Trophoblast cell (in vitro differentiated cells and primary cell): Measurements from ENCODE around the gene MBOAT1.
"Not testable (repeated sequence)": the region's sequence is repeated elsewhere in the genome, so short reads cannot be mapped to it uniquely, and the experiment has no call there.

Source experiments
- DNase-seq, 2 donors: peaks; one replicate each; pipeline ENCODE4 v3.0.0-alpha.2; 2016
- H2AFZ ChIP-seq: 2 replicates; pipeline ENCODE4 v1.6.1; 2013; ENCODE audit warnings: low read length, moderate library complexity, mild to moderate bottlenecking; ENCODE audit not compliant: insufficient read depth, poor library complexity
- H2AK5ac ChIP-seq: 2 replicates; pipeline ENCODE4 v1.6.1; 2013; ENCODE audit warnings: mild to moderate bottlenecking, low read length
- H2BK120ac ChIP-seq: 2 replicates; pipeline ENCODE4 v1.6.1; 2013; ENCODE audit warnings: low read length, mild to moderate bottlenecking, moderate library complexity; ENCODE audit not compliant: insufficient read depth, poor library complexity
- H2BK12ac ChIP-seq: 2 replicates; pipeline ENCODE4 v1.6.1; 2013; ENCODE audit warnings: mild to moderate bottlenecking, low read length, moderate library complexity
- H2BK5ac ChIP-seq: 2 replicates; pipeline ENCODE4 v1.6.1; 2013; ENCODE audit warnings: low read length, low read depth, moderate library complexity, mild to moderate bottlenecking; ENCODE audit not compliant: poor library complexity
- H3K14ac ChIP-seq: 2 replicates; pipeline ENCODE4 v1.6.1; 2013; ENCODE audit warnings: mild to moderate bottlenecking, low read length
- H3K18ac ChIP-seq: 2 replicates; pipeline ENCODE4 v1.6.1; 2013; ENCODE audit warnings: mild to moderate bottlenecking, low read length
- H3K23ac ChIP-seq: 2 replicates; pipeline ENCODE4 v1.6.1; 2013; ENCODE audit warnings: low read length
- H3K27ac ChIP-seq: 2 replicates; pipeline ENCODE4 v1.5.1; 2013; ENCODE audit warnings: low read depth, mild to moderate bottlenecking, inconsistent platforms, low read length, moderate library complexity
- H3K27me3 ChIP-seq: 2 replicates; pipeline ENCODE4 v1.6.1; 2013; ENCODE audit warnings: inconsistent platforms, mild to moderate bottlenecking, low read length, moderate library complexity; ENCODE audit not compliant: insufficient read depth
- H3K36me3 ChIP-seq, 2 experiments: 1 replicate in 1 of 2; 2 replicates in 1 of 2; pipeline ENCODE4 v1.6.1; 2013; ENCODE audit warnings: low read length in 2 of 2, mild to moderate bottlenecking in 2 of 2, moderate library complexity in 1 of 2; ENCODE audit not compliant: insufficient read depth in 2 of 2, control insufficient read depth in 1 of 2
- H3K4ac ChIP-seq: 2 replicates; pipeline ENCODE4 v1.6.1; 2013; ENCODE audit warnings: low read depth, mild to moderate bottlenecking, low read length, moderate library complexity
- H3K4me1 ChIP-seq, 2 experiments: 1 replicate in 1 of 2; 2 replicates in 1 of 2; pipeline ENCODE4 v1.6.1; 2013; ENCODE audit warnings: low read length in 2 of 2, mild to moderate bottlenecking in 2 of 2, moderate library complexity in 1 of 2; ENCODE audit not compliant: insufficient read depth in 2 of 2, control insufficient read depth in 1 of 2
- H3K4me2 ChIP-seq: 2 replicates; pipeline ENCODE4 v1.6.1; 2013; ENCODE audit warnings: inconsistent platforms, mild to moderate bottlenecking, low read length, moderate library complexity
- H3K4me3 ChIP-seq: 2 replicates; pipeline ENCODE4 v1.5.1; 2013; ENCODE audit warnings: mild to moderate bottlenecking, low read depth, low read length, inconsistent platforms
- H3K79me1 ChIP-seq: one replicate; pipeline ENCODE4 v1.6.1; 2013; ENCODE audit warnings: low read length
- H3K79me2 ChIP-seq: 2 replicates; pipeline ENCODE4 v1.6.1; 2013; ENCODE audit warnings: low read length, mild to moderate bottlenecking; ENCODE audit not compliant: control insufficient read depth, insufficient read depth, poor library complexity
- H3K9ac ChIP-seq: 2 replicates; pipeline ENCODE4 v1.6.1; 2013; ENCODE audit warnings: mild to moderate bottlenecking, low read length
- H3K9me3 ChIP-seq: 2 replicates; pipeline ENCODE4 v1.6.1; 2013; ENCODE audit warnings: low read depth, mild to moderate bottlenecking, control low read depth, inconsistent platforms, low read length; ENCODE audit not compliant: insufficient read depth
- H4K12ac ChIP-seq: 2 replicates; pipeline ENCODE4 v1.6.1; 2013; ENCODE audit warnings: low read depth, mild to moderate bottlenecking, low read length, moderate library complexity
- H4K8ac ChIP-seq: 2 replicates; pipeline ENCODE4 v1.6.1; 2013; ENCODE audit warnings: low read depth, mild to moderate bottlenecking, low read length, moderate library complexity
- H4K91ac ChIP-seq: one replicate; pipeline ENCODE4 v1.6.1; 2013; ENCODE audit warnings: low read depth, mild to moderate bottlenecking, low read length, moderate library complexity
- WGBS: extraction: QIAGEN DNeasy Blood & Tissue Kit; methylation state at CpG from one replicate; pipeline ENCODE4 v1.1.7; 2013; ENCODE audit warnings: missing lambda C conversion rate; ENCODE audit not compliant: insufficient read length, insufficient coverage; ENCODE audit errors: extremely low coverage; 5-methylcytosine and 5-hydroxymethylcytosine counted together

The MBOAT1 gene

GRCh38 chr6:20142866-20143265 lies 69.4 kb downstream of the MBOAT1 start:
- no peak for DNase-seq
- Histone ChIP-seq H3K79me2 (no peaks in the 10 kb centered on the region), H2AK5ac (no peak overlapping the region), H4K8ac (no peak overlapping the region), H3K27ac (no peak overlapping the region), H3K36me3 (no peaks in the 10 kb centered on the region), H2BK12ac (no peak overlapping the region), H3K4me3 (no peak overlapping the region), H2AFZ (no peak overlapping the region), H3K4me2 (no peak overlapping the region), H3K4me1 (peaks cover 0 to 3% of the 10 kb centered on the region in 2 experiments), H3K27me3 (no peaks in the 10 kb centered on the region), H3K18ac (no peak overlapping the region), H3K4ac (no peak overlapping the region), H2BK5ac (no peak overlapping the region), H4K91ac (no peak overlapping the region), H3K14ac (no peak overlapping the region), H3K79me1 (no peaks in the 10 kb centered on the region), H4K12ac (no peak overlapping the region), H3K9ac (no peak overlapping the region), H3K9me3 (no peaks in the 10 kb centered on the region), H2BK120ac (no peak overlapping the region), H3K23ac (no peak overlapping the region)
- WGBS = no CpG with 5 or more reads among the region's 4 CpGs

GRCh38 chr6:20141931-20142330 lies 70.3 kb downstream of the MBOAT1 start:
- no peaks in the 10 kb centered on the region for H3K9me3 ChIP-seq
- no peaks in the 10 kb centered on the region for H3K79me2 ChIP-seq
- H3K4me1 ChIP-seq = peaks cover 0 to 3% of the 10 kb centered on the region in 2 experiments
- H3K4me3 ChIP-seq = no peak overlapping the region
- no peak overlapping the region for H3K14ac ChIP-seq
- H4K12ac ChIP-seq = no peak overlapping the region
- H2BK12ac ChIP-seq = no peak overlapping the region
- no peaks in the 10 kb centered on the region for H3K36me3 ChIP-seq
- no peak overlapping the region for H2AK5ac ChIP-seq
- no peak overlapping the region for H2BK120ac ChIP-seq
- no peak overlapping the region for H3K27ac ChIP-seq
- no peak overlapping the region for H3K4ac ChIP-seq
- no peak for DNase-seq
- no peak overlapping the region for H3K9ac ChIP-seq
- no peak overlapping the region for H2AFZ ChIP-seq
- WGBS = no CpG with 5 or more reads among the region's 2 CpGs
- H3K79me1 ChIP-seq = no peaks in the 10 kb centered on the region
- no peak overlapping the region for H4K8ac ChIP-seq
- no peak overlapping the region for H4K91ac ChIP-seq
- no peak overlapping the region for H3K23ac ChIP-seq
- no peak overlapping the region for H2BK5ac ChIP-seq
- no peak overlapping the region for H3K18ac ChIP-seq
- no peak overlapping the region for H3K4me2 ChIP-seq
- H3K27me3 ChIP-seq = no peaks in the 10 kb centered on the region

- not testable (repeated sequence) for H3K4ac ChIP-seq, H3K27ac ChIP-seq, H2BK5ac ChIP-seq, H3K4me2 ChIP-seq, H2AFZ ChIP-seq, H3K14ac ChIP-seq, H2BK120ac ChIP-seq, H2AK5ac ChIP-seq, H3K79me2 ChIP-seq, DNase-seq, H3K18ac ChIP-seq, H3K4me1 ChIP-seq, H4K91ac ChIP-seq, H3K4me3 ChIP-seq, H3K9ac ChIP-seq, H4K12ac ChIP-seq, H3K23ac ChIP-seq, H3K27me3 ChIP-seq, H4K8ac ChIP-seq, H3K79me1 ChIP-seq, H3K9me3 ChIP-seq, H2BK12ac ChIP-seq, H3K36me3 ChIP-seq
- WGBS = no CpG with 5 or more reads among the region's 11 CpGs
Measured at GRCh38 chr6:20139127-20139963, 72.9 kb downstream of the MBOAT1 start.

GRCh38 chr6:20137837-20138236 lies 74.4 kb downstream of the MBOAT1 start:
- no peak overlapping the region for H2BK12ac ChIP-seq
- no peaks in the 10 kb centered on the region for H3K27me3 ChIP-seq
- H3K9ac ChIP-seq = no peak overlapping the region
- no peak for DNase-seq
- H3K9me3 ChIP-seq = no peaks in the 10 kb centered on the region
- H3K79me1 ChIP-seq = no peaks in the 10 kb centered on the region
- no peak overlapping the region for H3K23ac ChIP-seq
- H3K4me3 ChIP-seq = no peak overlapping the region
- peaks cover 2% of the 10 kb centered on the region for H3K79me2 ChIP-seq
- no peak overlapping the region for H2AFZ ChIP-seq
- no CpG with 5 or more reads among the region's 4 CpGs for WGBS
- no peak overlapping the region for H2BK5ac ChIP-seq
- no peaks in the 10 kb centered on the region for H3K36me3 ChIP-seq
- H3K4me1 ChIP-seq = peaks cover 0 to 1% of the 10 kb centered on the region in 2 experiments
- no peak overlapping the region for H4K91ac ChIP-seq
- no peak overlapping the region for H3K4ac ChIP-seq
- H3K14ac ChIP-seq = no peak overlapping the region
- H4K8ac ChIP-seq = no peak overlapping the region
- no peak overlapping the region for H3K4me2 ChIP-seq
- H4K12ac ChIP-seq = no peak overlapping the region
- no peak overlapping the region for H3K18ac ChIP-seq
- no peak overlapping the region for H3K27ac ChIP-seq
- H2AK5ac ChIP-seq = no peak overlapping the region
- no peak overlapping the region for H2BK120ac ChIP-seq
